Posterior vena cava (tissue), 2 donors: ENCODE results near the gene MYOD1. TPM values are rescaled to one million over a fixed set of nuclear protein-coding genes. Genes with fewer than 3 reads are reported as not detected.

Experiments used
- DNase-seq: peaks from one replicate; pipeline ENCODE4 v3.0.0-alpha.2; 2020; ENCODE audit warnings: low spot score
- intact Hi-C, 2 donors: fragments of 100-400 bp; cut with DNase I; formaldehyde crosslinking; loops; one replicate each; pipeline versions ENCODE4 v1.14.1 to v1.14.2; 2022 to 2023
- total RNA-seq, 2 donors: library from RNA; stranded (reverse); fragmentation: NEBNext Ultra II Directional; extraction: Animal tissue kit (Norgen Biotek cat#: 25700); gene quantifications; one replicate each; pipeline ENCODE4 v1.2.1, GENCODE V29; 2021
- donor health status: DM: yes; HTN: yes; CAD: no.
- donor health status: DM: yes; HTN: yes; CAD: no.

MYOD1 gene
- total RNA-seq, 2 donors from 2014 or later: not detected

DNA sequence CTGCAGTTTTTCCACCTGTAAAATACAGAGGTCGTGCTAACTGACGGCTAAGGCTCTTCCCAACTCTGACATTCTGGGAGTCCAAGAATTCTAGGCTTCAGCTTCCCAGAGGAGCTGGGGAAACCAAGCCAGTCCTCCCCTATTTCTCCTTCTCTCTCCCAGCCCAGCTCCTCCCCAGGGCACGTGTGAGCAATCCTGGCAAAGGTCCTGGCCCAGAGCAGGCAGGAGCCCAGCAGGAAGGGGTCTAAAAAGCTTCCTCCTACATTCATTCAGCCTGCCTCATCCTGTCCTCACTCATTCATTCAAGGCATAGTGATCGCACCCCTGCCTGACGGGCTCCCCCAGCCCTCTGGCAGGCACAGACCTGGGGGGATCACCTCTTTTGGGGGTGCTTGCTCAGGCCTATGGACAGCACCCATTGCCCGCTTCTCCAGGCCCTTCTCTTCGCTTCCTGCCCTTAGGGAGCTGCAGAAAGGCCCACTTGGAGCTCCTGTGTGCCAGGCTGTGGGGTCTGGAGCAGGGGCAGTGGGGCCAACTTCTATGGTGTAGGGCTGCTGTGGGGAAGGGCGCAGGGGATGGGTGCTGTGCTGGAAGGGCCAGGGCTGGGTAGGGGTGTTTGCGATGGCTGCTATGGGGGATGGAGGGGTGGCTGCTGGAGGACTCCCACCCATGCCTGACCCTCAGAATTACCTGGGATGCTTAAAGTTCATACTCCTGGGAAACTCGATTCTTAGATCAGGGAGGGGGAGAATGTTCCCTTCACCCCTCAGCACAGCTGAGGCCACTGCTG, 25.0 kb downstream of the MYOD1 start:
- intact Hi-C loops: loop anchor here in 1 of 2 donors (5.0 kb wide), 1 partner anchor 233 kb away; no protein-coding TSS in a partner anchor
- peak; percentile 45 for DNase-seq

DNA sequence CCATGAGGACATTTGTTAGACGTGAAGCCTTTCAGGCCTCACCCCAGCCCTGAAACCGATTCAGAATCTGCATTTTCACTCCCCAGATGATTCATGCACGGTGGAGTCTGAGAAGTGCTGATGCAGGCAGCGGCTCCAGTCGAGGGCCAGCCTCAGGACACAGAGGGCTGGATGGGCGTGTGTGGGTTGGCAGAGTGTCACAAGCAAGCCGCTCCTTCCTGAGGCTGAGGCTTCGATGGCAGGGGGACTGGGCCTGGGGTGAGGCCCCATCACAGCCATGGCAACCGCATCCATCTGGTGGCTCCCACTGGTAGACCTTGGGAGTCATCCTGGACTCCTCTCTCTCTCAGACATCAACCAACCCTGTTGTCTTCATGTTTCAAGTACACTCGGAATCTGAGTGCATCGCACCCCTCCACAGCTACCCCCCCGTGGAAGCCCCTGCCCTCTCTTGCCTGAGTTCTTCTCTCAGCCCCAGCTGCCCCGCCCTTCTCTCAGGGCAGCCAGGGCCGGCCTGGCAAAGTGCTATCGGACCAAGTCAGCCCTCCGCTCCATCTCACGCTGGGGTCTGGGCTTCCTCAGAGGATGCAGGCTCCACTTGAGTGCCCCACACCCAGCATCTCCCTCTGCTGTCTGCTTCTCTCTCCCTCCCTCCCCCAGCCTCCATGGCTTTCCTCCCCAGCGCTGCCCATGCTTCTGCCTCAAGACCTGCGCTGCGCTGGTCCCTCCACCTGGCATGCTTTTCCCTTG, 25.8 kb downstream of the MYOD1 start:
- peak; percentile 73 for DNase-seq
- intact Hi-C loops: no loop called here

DNA sequence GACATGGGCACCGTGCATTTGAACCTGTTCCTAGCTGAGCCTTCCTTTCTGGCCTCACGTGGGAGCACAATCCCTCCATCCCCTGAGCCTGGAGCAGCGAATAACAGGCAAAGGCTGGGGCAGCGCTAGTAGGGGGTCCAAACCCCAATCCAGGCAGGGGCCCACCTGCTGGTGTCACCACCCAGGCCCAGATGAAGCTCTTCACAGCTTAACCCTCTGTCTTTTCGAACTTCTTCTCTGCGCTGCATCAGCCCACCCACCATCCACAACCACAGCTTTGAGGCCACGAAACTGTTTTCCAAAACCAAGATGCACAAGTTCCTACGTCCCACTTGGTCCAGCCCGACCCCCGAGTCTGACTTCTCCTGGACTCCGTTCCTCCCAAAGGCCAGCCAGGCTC, 26.7 kb downstream of the MYOD1 start:
- peak; percentile 56 for DNase-seq
- intact Hi-C loops: no loop called here

DNA sequence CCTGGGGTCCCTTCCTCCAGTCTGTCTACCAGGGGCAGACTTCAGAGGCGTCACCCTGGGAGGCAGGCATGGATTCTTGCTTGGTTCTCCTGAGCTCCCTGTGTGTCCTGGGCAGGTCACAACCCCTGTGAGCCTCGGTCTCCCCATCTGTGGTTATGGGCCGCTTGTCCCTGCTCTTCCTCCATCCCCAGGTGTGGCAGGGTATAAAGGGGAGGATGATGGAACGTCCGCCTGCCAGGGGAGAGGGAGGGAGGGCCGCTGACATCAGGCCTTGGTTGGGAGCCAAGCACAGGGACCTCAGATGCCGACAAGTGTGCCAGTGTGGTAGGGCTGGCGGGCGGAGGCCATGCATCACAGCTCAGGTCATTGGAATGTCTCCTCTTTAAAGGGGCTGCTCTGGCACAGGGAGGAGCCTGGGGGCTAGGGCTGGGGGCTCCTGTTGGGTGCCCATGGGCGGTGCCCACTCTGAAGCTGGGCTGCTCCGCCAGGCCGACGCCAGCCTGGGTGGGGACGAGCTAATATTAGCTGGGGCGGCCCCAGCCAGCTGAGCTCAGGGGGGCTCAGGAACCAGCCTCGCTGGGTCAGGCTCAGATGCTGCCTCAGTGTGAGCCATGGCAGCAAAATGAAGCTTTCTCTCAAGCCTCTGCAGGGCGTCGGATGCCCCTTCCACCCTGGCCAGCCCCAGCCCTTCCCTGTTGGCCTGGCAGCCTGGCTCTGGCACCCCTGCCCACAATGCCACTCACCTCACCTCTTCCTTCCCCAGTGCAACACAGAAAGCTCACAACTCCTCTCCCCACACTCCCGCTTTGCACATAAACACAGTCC, 28.0 kb downstream of the MYOD1 start:
- intact Hi-C loops: no loop called here
- DNase-seq: peak; percentile 81

DNA sequence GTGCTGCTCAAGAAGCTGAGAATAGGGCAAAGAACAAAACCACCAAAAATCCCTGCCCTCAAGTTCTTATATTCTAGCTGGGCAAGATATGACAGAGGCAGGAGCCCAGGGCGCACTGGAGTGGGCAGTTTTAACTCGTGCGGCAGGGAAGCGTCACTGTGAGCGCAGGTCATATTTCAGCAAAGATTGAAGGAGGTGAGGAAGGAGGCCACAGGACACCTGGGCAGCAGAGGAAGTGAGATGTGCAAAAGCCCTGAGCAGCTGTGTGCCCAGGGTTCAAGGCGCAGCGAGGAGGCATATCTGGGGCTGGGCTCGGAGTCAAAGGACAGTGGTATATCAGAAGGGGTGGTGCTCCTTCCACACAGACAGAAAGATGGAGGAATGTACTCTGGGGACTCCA, 28.7 kb downstream of the MYOD1 start:
- peak; percentile 47 for DNase-seq
- intact Hi-C loops: no loop called here

DNA sequence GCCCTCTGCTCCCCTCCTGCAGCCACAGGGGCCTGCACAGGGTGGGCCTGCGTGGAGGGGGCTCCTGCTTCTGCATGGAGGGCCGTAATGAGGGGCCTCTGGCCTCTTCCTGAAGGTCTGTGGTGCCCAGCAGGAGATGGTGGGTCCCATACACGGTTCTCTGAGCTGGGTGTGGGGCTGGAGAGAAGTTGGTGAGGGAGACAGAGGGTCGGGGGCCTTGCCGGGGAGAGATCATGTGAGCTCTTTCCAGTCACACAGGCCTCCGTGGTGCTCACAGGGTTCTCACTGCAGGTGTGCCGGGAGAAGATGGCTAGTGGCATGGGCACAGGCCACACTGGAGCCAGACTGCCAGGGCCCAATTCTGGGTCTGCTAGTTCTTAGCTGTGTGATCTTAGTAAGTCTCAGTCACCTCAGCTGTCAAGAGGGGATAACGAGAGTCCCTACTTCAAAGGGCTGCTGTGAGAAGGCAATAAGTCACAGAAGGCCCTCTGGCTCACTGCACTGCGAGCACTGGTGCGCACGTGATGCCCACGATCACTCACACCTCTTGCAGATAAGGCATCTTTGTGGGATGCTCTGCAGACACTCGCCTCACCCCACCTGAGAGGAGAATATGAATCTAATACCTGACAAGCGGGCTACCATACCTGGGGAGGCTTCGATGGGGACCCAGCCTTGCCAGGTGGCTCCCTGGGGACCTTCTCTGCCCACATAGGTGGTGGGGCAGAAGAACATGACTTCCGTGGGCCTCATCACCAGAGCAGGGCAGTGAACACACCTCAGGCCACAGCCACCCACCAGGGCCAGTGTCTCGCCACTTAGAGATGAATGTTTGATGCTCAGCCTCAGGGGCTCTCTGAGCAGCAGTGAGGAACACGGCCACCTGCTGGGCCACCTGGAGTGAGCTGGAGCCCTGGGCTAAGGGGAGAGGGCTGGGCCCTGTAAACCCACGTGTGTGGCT, 29.7 kb downstream of the MYOD1 start:
- intact Hi-C loops: no loop called here
- peak; percentile 50 for DNase-seq

DNA sequence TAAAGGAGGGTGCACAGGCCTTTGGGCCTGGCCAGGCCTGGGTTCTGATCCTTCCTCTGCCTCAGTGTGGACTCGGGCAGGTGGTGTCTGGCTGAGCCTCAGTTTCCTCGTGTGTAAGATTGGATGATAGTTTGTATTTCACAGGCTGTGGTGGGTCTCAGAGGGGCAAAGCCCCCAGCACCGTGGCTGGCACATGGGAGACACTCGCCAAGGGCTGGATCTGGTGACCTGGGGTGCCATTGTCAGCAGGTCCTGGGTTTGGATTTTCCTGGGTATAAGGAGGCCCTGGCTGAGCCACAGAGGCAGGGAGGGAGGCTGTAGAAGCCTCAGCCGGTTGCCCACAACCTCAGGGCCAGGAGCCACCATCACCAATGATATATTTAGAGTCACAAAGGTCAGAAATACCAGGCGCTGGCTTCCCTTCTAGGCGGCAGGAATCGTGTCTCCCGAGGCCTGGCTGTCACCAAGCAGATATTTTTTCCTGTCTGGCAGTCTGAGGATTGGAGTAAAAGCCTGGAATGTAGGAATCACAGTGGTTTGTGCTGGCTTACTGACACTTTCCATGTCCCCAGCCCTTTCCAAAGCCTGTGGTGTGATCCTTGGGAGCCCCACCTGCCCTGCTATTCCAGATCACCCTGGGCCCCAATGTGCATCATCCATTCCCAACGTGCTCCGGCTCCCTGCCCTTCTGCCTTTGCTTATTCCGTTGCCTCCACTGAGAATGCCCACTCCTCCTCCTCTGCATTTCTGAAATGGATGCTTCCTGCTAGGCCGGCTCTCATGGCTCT, 30.8 kb downstream of the MYOD1 start:
- peak; percentile 51 for DNase-seq
- intact Hi-C loops: no loop called here

DNA sequence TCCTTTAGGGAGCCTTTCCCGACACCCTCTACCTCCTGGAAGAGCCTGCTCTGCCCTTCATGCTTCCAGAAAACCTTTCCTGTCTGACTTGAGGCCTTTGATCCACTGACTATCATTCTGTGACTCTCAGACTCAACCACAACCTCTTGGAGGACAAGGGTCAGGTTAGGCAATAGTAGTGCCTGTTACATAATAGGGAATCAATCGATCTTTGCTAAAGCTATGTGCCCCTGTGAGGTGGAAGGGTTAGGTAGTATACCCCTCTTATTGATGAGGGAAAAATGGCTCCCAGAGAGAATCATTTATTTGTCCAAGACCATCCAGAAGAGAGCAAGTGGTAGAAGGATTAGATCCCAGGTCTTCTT, 31.4 kb downstream of the MYOD1 start:
- intact Hi-C loops: no loop called here
- DNase-seq: no peak

DNA sequence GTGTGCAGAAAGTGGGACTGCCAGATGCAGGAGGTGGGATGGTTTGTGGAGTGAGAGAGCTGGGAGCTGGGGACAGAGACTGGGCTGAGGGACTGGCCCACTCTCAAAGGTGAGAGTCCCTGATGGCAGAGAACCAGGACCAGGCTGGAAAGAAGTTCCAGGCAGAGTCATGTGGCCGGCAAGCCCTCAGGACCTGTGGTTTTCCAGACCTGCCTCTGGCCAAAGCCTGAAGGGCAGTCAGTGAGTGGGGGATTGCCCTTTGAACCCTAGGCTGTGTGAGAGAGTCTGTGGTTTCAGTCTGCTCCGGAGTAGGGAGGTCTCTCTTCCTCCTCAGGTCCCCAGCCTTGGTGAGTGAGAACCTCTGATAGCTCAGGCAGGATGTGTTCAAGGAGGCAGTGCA, 32.2 kb downstream of the MYOD1 start:
- peak; percentile 49 for DNase-seq
- intact Hi-C loops: no loop called here

DNA sequence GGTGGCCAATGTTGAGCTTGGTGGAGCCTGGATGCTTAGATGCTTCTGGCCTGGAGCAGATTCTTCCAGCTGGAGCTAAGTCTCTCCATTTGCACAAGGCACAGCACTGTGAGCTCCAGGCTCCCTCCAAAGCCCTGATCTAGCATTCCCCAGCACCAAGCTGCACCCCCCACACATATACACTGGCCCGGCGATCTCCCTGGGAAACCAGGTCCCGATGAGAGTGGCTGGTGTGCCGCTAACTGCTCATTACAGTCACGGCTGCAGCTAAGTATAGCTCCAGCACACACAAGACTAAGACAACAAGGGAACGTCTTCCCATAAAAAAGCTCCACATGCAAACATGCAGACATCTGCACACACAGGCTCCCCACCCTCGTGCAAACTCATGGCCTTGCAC, 32.8 kb downstream of the MYOD1 start:
- intact Hi-C loops: loop anchor here in 1 of 2 donors (1.0 kb wide), 1 partner anchor 42 kb away; no protein-coding TSS in a partner anchor
- DNase-seq: peak; percentile 52

DNA sequence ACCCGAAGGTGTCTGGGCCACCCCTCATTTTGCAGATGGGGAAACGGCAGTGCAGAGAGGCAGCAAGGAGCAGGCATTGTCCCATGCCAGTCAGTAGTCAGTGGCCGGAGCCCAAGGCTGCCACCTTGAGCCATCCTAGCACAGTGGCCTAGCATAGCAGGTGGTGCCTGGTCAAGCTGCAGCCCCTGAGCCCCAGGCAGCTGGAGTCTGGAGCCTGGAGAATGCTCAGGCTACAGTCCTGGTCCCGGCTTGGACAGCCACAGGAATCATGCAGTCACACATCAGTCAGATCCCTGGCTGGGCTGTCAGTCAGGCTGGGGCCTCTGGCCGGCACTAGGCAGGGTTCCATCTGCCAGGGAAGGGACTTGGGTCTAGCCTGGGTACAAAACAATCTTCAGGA, 33.8 kb downstream of the MYOD1 start:
- intact Hi-C loops: no loop called here
- no peak for DNase-seq

DNA sequence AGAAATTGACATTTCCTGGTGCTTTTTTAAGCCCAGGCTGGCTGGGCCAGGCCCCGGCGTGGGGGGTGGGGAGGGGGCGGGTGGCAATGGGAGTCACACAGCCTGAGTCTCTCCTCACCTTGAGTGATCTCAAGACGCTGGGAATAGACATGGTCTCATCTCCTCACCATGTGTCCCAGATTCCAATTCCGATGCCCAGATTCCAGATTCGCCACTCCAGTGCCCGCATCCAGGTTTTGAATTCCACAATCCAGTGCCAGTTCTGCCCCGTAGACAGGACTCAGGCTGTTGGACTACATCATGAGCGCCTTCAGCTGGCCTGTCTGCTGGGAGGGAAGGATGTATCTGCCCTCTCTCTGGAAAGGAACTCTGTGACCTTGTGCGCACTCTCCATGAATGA, 34.3 kb downstream of the MYOD1 start:
- no peak for DNase-seq
- intact Hi-C loops: no loop called here

DNA sequence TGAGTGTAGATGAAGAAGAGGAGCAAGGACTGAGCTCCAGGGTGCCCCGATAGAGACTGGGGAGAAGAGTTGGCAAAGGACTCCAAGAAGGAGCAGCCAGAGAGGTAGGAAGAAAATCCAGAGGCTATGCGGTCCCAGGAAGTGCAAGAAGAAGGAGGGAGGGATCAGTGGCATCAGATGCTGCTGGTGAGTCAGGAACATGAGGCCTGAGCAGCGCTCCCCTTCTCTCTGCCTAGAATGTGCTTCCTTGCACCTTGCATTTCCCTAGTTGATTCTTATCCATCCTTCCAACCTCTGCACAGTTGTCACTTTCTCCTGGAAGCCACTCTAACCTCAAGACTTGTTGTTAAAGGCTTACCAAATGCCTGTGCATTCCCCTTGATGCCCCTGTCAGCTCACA, 36.5 kb downstream of the MYOD1 start:
- intact Hi-C loops: no loop called here
- no peak for DNase-seq

DNA sequence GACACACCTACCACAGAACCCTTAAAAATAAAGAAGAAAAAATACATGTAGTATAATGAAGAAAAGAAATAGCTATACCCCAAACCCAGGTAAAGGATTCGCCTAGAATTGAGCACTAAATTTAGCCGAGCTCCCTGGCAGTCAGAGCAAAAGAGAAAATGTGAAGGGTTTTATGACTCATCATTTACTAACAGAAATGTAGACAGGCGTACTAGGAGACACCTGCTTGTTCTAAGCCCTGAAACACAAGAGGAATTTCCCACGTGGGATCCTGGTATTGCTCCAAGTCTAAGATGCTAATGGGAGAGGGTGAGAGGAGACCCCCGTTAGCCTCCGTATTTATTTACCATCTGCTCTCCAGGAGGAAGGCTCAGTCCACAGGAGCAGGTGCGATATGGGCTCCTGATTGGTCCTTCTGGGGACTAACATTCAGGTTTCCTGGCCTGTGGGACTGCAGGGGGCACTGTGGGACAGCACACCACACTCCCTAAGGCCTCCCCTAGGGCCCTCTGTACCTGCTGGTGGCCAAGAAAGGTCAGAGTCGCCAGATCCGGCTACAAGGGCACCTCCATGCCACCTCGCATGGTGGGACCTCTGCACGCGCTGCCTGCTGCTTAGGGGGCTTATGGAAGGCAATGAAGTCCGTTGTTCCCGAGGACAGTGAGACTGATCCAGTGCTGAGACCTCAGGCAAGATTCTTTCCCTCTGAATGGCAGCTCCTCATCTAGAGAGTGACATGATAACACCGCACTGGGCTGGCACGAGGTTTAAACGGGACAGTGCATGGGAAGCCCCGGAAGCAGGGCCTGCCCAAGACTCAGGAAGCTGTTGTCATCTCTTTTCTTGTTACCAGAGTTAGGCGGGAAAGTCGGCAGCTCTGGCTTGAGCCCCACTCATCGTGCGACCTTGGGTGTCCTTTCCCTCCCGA, 41.0 kb downstream of the MYOD1 start:
- intact Hi-C loops: no loop called here
- no peak for DNase-seq

DNA sequence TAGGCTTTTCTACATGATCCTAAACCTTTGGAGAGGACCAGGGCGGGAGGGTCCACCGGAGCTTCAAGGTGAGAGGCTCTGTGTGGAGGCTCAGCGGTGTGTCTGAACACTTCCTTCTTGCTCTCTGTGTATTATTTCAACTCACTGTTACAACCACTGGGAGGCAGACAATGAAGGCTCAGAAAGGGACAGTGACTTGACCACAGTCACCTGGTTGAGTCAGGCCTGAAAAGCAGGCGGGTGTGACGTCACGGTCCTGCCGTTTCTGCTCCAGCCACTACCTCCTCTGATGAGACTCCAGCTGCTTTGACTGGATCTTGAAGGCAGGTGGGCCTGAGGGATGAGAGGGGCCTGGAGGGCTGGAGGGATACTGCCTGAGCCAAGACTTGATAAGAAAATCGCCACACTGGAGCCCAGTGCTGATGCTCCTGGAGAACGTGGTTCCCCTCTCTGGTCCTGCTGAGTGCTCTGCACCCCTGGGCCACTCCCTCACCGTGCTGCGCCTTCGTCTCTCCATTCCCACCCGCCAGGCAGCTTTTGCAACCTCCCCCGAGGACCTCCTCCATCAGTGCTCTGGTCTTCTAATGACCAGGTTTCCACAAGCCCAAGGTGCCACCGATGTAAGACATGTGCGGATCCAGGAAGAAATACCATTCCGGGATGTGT, 43.1 kb downstream of the MYOD1 start:
- no peak for DNase-seq
- intact Hi-C loops: no loop called here

DNA sequence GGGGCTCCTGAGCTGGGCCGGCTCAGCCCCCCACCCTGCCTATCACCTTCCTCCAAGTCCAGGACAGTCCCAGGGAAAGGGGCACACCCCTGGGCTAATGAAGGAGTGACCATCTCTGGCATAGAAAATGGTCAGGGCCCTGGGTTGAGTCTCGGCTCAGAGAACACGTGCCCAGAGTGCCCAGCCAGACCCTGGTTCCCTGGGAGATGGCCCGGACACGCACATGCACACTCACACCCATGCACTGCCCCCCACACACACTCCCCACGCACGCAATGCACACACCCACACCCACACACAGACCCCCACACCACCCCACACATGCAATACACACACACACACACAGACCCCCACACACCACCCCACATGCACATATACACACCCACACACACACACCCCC, 43.9 kb downstream of the MYOD1 start:
- intact Hi-C loops: no loop called here
- no peak for DNase-seq

DNA sequence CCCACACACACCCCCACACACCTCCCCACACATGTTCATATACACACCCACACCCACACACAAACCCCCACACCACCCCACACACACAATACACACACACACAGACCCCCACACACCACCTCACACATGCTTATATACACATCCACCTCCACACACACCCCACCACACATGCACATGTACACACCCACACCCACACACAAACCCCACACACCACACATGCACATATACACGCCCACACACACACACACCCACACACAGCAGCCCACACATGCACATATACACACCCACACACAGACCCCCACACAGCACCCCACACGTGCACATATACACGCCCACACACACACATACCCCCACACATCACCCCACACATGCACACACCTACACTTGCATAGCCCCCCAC, 44.3 kb downstream of the MYOD1 start:
- DNase-seq: no peak
- intact Hi-C loops: no loop called here
